GM21576 (cell line): ENCODE results near the gene PRAMEF5.
"Not testable (repeated sequence)": the region's sequence is repeated elsewhere in the genome, so short reads cannot be mapped to it uniquely, and the experiment has no call there.

Experiments used
- ATAC-seq: cut with Tn5 transposase; IDR thresholded peaks from one replicate; pipeline ENCODE4 v1.9.1; 2021; ENCODE audit warnings: mild to moderate bottlenecking, moderate library complexity; ENCODE audit not compliant: unreplicated experiment

The PRAMEF5 gene

DNA sequence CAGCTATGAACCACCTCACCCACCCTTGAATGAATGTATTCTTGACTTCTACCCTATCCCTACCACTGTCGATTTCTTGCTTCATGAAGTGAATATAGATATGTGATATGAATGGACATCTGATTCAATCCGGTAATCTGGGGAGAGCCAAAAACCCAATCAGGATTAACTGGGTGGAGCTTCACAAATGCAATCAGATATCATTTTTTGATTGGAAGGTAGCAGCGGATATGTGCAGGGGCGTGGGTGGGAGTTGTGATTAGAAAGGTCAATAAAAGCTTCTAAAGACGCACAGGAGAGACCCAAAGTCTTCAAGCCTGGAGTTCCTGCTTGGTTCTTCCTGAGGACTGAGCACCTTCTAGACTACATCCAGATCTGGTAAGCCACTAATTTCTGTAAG lies at the start of gene PRAMEF5:
TSS of gene PRAMEF5 (plus strand) at position 301 of the 400 bp plus-strand sequence. CDS start 5,071 bp downstream, outside the sequence.
- ATAC-seq = not testable (repeated sequence)

GRCh38 chr1:13208712-13209111 lies 45.3 kb upstream of the PRAMEF5 start:
- not testable (repeated sequence) for ATAC-seq

GRCh38 chr1:13216619-13217018 lies 37.4 kb upstream of the PRAMEF5 start:
- ATAC-seq = not testable (repeated sequence)

DNA sequence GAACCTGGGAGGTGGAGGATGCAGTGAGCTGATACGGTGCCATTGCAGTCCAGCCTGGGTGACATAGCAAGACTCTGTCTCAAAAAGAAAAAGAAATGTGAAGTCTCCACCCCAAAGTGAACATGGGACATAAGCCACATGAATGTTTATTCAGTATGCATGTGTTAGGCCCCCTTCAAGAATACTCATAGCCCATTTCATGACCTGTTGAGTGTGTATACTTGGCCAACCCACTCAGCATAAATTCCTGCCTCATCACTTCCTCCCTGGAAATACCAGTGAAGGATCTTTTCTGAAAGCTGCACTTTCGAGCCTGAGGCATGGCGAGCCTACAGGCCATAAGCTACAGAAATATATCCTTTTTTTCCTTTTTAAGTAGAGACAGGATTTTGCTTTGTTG lies 34.8 kb upstream of the PRAMEF5 start:
- ATAC-seq = not testable (repeated sequence)

DNA sequence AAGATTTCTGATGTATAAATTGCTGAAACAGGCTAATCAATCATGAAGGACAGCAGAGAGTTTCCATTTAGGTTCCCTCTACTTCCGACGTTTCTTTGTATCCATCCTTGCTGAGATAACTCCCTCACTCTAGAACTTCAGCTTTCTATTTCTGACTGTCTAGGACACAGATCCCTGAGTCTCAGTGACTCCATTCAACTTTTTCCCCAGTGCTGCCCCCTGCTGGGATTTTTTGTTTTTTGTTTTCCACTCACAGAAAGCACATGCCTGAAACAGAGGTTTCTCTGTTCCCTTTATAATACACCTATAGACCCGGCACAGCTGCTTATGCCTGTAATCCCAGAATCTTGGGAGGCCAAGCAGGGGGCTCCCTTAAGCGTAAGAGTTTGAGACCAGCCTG lies 31.2 kb upstream of the PRAMEF5 start:
- ATAC-seq = not testable (repeated sequence)

- no peak for ATAC-seq
These were observed 29.4 kb upstream of the PRAMEF5 start for GRCh38 chr1:13224480-13225060.

DNA sequence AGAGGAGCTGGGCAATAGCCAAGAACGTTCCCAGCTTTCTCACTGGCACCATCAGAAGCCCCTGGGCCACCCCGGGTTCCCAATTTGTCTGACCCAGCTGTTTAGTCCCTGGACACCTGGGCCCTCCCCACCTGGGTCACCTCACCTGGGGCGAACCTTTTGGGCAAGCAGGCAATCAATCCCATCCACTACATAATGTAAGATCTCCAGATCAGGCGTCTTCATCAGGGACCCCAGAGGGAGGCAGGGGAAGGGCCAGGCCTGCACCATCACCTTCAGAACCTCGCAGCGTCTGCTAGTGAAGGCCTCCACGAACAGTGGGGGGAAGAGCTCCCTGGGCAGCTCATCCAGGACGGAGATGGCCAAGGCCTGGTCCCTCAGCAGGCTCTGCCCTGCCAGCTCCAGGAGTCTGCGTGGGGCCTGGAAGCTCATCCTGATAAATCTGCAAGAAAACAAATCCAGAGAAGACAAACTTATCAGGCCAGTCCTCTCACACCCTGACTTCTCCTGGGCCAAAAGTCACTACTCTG lies 28.3 kb upstream of the PRAMEF5 start, which contains the start of gene PRAMEF18:
TSS of gene PRAMEF18 (minus strand) at position 480 of the 530 bp plus-strand sequence. CDS start at position 432, 48 bp downstream.
- not testable (repeated sequence) for ATAC-seq

DNA sequence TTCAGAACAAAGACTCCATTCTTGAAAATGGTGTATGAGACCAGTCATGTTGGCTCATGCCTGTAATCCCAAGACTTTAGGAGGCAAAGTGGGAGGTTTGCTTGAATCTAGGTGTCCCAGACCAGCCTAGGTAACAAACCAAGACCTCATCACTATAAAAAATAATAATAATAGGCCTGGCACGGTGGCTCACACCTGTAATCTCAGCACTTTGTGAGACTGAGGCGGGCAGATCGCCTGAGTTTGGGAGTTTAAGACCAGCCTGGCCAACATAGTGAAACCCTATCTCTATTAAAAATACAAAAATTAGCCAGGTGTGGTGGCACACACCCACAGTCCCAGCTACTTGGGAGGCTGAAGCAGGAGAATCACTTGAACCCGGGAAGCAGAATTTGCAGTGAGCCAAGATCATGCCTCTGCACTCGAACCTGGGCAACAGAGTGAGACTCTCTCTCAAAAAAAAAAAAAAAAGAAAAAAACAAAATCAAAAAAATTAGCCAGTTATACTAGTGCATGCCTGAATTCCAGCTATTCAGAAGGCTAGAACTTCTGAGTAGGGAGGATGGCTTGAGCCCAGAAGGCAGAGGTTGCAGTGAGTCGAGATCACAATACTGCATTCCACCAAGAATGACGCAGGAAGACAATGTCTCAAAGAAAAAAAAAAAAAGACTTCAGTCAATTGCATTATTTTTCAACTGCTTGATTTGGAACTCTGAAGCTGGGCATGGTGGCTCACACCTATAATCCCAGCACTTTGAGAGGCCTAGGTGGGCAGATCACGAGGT lies 26.5 kb upstream of the PRAMEF5 start:
- not testable (repeated sequence) for ATAC-seq

GRCh38 chr1:13228343-13228781 lies 25.6 kb upstream of the PRAMEF5 start:
- ATAC-seq = no peak

GRCh38 chr1:13230096-13230495 lies 23.9 kb upstream of the PRAMEF5 start:
- not testable (repeated sequence) for ATAC-seq

- not testable (repeated sequence) for ATAC-seq
These were observed 23.4 kb upstream of the PRAMEF5 start for GRCh38 chr1:13230601-13231000.

- not testable (repeated sequence) for ATAC-seq
These were observed 22.8 kb upstream of the PRAMEF5 start for GRCh38 chr1:13231061-13231750.

- not testable (repeated sequence) for ATAC-seq
These were observed 21.9 kb upstream of the PRAMEF5 start for GRCh38 chr1:13232056-13232455.

DNA sequence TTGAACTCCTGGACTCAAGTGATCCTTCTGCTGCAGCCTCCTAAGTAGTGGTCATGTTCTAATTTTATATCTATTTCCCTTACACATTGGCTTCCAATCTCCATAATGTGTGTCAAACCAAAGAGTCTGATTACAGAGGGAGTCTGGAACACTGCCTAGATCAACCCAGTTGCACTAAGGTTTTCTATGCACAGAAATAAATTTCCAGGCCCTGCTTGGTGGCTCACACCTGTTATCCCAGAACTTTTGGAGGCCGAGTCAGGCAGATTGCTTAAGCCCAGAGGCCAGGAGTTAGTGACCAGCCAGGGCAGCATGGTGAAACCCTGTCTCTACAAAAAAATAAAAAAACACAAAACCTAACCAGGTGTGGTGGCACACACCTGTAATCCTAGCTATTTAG lies 19.9 kb upstream of the PRAMEF5 start:
- ATAC-seq = not testable (repeated sequence)

DNA sequence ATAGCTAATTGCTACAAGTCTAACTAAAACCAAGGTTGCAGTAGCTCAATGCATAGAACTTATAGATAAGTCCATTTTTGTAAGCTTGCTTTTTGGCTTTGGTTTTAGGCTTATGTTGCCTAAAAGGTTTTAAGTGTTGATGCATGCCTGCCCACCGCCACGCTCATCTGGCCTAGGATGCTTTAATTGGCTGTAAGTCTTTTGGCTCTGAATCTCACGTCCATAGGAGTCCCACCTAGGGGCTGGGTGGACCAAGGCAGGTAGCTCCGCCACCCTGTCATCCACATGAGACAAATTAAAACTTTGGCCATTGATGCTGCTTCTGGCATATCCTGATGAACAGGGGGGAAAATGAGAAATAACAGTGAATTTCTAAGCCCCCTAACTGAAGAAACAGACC lies 16.4 kb upstream of the PRAMEF5 start:
- ATAC-seq = not testable (repeated sequence)

- not testable (repeated sequence) for ATAC-seq
These were observed 14.4 kb upstream of the PRAMEF5 start for GRCh38 chr1:13239633-13240032.

GRCh38 chr1:13243536-13244263 lies 10.3 kb upstream of the PRAMEF5 start:
- not testable (repeated sequence) for ATAC-seq

- ATAC-seq = not testable (repeated sequence)
These were observed 8.0 kb upstream of the PRAMEF5 start for GRCh38 chr1:13245841-13246553.

DNA sequence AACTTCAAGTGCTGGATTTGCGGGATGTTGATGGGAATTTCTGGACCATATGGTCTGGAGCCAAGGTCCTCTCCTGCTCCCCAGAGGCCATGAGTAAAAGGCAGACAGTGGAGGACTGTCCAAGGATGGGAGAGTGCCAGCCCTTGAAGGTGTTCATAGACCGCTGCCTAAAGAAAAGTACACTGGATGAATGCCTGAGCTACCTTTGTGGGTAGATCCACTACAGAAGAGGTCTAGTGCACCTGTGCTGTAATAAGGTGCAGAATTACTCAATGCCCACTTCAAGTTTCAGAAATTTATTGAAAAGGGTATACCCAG lies 7.5 kb upstream of the PRAMEF5 start:
- ATAC-seq = not testable (repeated sequence)

DNA sequence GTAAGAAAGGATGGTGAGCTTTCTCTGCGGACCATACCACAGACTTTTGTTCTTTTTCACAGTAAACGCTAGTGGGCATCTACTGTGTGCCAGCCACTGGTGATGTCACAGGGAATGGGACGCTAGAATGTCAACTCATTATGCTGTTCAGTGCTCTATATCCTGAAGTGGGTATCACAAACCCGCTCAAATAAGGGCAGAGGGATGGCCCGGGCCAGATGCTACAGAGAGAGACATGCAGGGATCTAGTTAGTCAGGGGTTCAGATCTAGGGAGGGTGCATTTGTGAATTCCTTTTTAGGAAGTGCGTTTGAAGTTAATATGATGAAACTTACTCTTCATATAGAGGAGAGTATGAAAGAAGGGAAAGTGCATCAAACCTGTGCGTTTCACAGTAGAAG lies 6.9 kb upstream of the PRAMEF5 start:
- ATAC-seq = not testable (repeated sequence)
